OCI-LY1 (cell line): ENCODE results near the gene CAMTA1.

Experiments used
- CTCF ChIP-seq: fragments of 200-600 bp; sonication (generic), shearing (Covaris generic); IDR thresholded peaks from 2 replicates; pipeline ENCODE4 v1.5.1; 2017; ENCODE audit warnings: mild to moderate bottlenecking, antibody characterized with exemption, low read length, moderate library complexity, mixed read lengths
- EZH2 ChIP-seq: fragments of 200-600 bp; sonication (generic), shearing (Covaris generic); IDR thresholded peaks from 2 replicates; pipeline ENCODE4 v1.8.0; 2017; ENCODE audit warnings: borderline replicate concordance, mixed run types, mild to moderate bottlenecking, antibody characterized with exemption, low read length, moderate library complexity, mixed read lengths

GRCh38 chr1:7694600-7695496 lies 909.6 kb downstream of the CAMTA1 start:
- TF ChIP-seq EZH2 (no peak), CTCF (no peak)
